ENCODE data around the gene SNX22. TPM values are rescaled to one million over a fixed set of nuclear protein-coding genes. Genes with fewer than 3 reads are reported as not detected.

The SNX22 gene
- total RNA-seq, 4 donors from 2014 or later: 0.19 to 0.42 (median 0.33) TPM; not detected in 1

GRCh38 chr15:64144565-64145281 lies 6.8 kb upstream of the SNX22 start:
- peaks cover 11 to 59% (median 49%) of the 10 kb centered on the region in 4 donors for H3K36me3 ChIP-seq
- DNase-seq (ENCODE audit: extremely low spot score): no peak
- intact Hi-C loops (cut with DNase I): no loop called here
- TF ChIP-seq CTCF (IDR thresholded peaks at IDR 0.05): no peak
- TF ChIP-seq POLR2AphosphoS5 (IDR thresholded peaks at IDR 0.05): no peak
- TF ChIP-seq POLR2A (IDR thresholded peaks at IDR 0.05; ENCODE audit: low read depth): no peak
- no peak for TF ChIP-seq EP300 (IDR thresholded peaks at IDR 0.05)
- H3K27me3 ChIP-seq: peaks cover 0 to under 1% (median 0%) of the 10 kb centered on the region in 4 donors
- no peak overlapping the region for H3K27ac ChIP-seq (replicated peaks in 1 of 4)
- H3K4me3 ChIP-seq: no peak overlapping the region
- no peaks in the 10 kb centered on the region for H3K4me1 ChIP-seq
- 66% methylated on average over 12 of the region's 14 CpGs for WGBS
- H3K9me3 ChIP-seq: no peaks in the 10 kb centered on the region

DNA sequence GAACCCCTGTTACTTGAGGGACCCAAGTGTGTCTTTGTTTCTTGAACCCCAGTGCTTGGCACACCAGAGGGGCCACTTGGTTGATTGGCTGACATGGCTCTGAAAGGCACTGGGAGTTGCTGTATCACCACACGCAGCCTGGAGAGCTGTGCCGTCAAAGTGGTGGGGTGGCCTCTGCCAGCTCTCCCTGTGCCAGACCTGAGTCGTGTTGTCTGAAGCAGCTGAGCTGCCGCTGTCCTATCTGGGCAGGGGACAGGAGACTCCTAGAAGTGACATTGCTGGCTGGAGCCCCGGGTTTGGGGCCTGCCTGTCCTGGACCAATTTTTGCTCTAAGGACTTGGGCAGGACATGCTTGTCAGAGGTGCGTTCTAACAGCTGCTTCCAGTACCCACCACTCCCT lies 5.5 kb upstream of the SNX22 start:
- Histone ChIP-seq H3K27me3 (peaks cover 0 to 11% (median 1%) of the 10 kb centered on the region in 4 donors), H3K4me1 (peaks cover under 1 to 2% (median 1%) of the 10 kb centered on the region in 4 donors), H3K4me3 (no peak overlapping the region), H3K27ac (replicated peaks in 1 of 4) (no peak overlapping the region), H3K36me3 (peaks cover 6 to 52% (median 46%) of the 10 kb centered on the region in 4 donors), H3K9me3 (no peaks in the 10 kb centered on the region)
- intact Hi-C loops (cut with DNase I): no loop called here
- TF ChIP-seq POLR2AphosphoS5 (IDR thresholded peaks at IDR 0.05) (no peak), EP300 (IDR thresholded peaks at IDR 0.05) (no peak), POLR2A (IDR thresholded peaks at IDR 0.05; ENCODE audit: low read depth) (no peak), CTCF (IDR thresholded peaks at IDR 0.05) (no peak)
- no peak for DNase-seq (ENCODE audit: extremely low spot score)
- 93% methylated on average over 4 of the region's 6 CpGs for whole genome bisulfite sequencing

- intact Hi-C loops (cut with DNase I): no loop called here
- Histone ChIP-seq H3K4me3 (no peak overlapping the region), H3K9me3 (no peaks in the 10 kb centered on the region), H3K27ac (replicated peaks in 1 of 4) (no peak overlapping the region), H3K36me3 (peaks cover 4 to 47% (median 42%) of the 10 kb centered on the region in 4 donors), H3K4me1 (peaks cover 5 to 7% (median 6%) of the 10 kb centered on the region in 4 donors), H3K27me3 (peaks cover 3 to 15% (median 6%) of the 10 kb centered on the region in 4 donors)
- 88% methylated on average over 3 of the region's 3 CpGs for WGBS
- TF ChIP-seq EP300 (IDR thresholded peaks at IDR 0.05) (no peak), POLR2AphosphoS5 (IDR thresholded peaks at IDR 0.05) (no peak), CTCF (IDR thresholded peaks at IDR 0.05) (no peak), POLR2A (IDR thresholded peaks at IDR 0.05; ENCODE audit: low read depth) (no peak)
- no peak for DNase-seq (ENCODE audit: extremely low spot score)
Measured at GRCh38 chr15:64146520-64146884, 5.0 kb upstream of the SNX22 start.

- H3K27ac ChIP-seq (replicated peaks in 1 of 4): no peak overlapping the region
- TF ChIP-seq CTCF (IDR thresholded peaks at IDR 0.05) (no peak), EP300 (IDR thresholded peaks at IDR 0.05) (no peak), POLR2AphosphoS5 (IDR thresholded peaks at IDR 0.05) (no peak), POLR2A (IDR thresholded peaks at IDR 0.05; ENCODE audit: low read depth) (no peak)
- 82% methylated on average over 17 of the region's 26 CpGs for WGBS
- peaks cover 11 to 12% (median 12%) of the 10 kb centered on the region in 4 donors for H3K4me1 ChIP-seq
- peaks cover 4 to 42% (median 37%) of the 10 kb centered on the region in 4 donors for H3K36me3 ChIP-seq
- H3K9me3 ChIP-seq: no peaks in the 10 kb centered on the region
- no peak overlapping the region for H3K4me3 ChIP-seq
- no peak for DNase-seq (ENCODE audit: extremely low spot score)
- intact Hi-C loops (cut with DNase I): no loop called here
- H3K27me3 ChIP-seq: peaks cover 6 to 21% (median 12%) of the 10 kb centered on the region in 4 donors
Measured at GRCh38 chr15:64146885-64147681, 4.4 kb upstream of the SNX22 start.

Measured in esophagus muscularis mucosa (tissue), 4 donors.